ENCODE data around the gene KRT84. TPM values are rescaled to one million over a fixed set of nuclear protein-coding genes. Genes with fewer than 3 reads are reported as not detected.

The KRT84 gene
- total RNA-seq, 4 donors from 2014 or later: 0.49 to 2.1 (median 0.65) TPM; not detected in 1

DNA sequence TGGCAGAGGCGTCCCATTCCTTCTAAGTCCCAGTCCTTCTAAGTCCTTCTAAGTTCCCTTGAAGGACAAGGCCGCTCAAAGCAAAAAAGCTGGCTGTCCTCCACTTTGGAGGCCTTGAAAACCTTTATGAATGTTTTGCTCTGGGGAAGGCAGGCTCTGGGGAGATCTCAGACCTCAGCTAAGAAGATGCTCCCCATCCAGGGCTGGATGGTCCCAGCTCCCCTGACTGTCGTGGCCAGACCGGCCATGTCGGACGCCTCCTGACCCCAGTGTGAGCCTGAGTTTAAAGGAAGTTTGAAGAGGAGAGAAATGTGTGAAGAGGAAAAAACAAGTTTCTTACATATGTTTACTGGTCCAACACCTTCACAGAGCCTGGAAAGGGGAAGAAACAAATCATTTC lies 5.9 kb downstream of the KRT84 start:
- no peak for DNase-seq (ENCODE audit: low spot score in 2 of 2)
- Histone ChIP-seq H3K27ac (no peak overlapping the region), H3K36me3 (no peaks in the 10 kb centered on the region), H3K4me1 (no peaks in the 10 kb centered on the region), H3K4me3 (no peak overlapping the region), H3K27me3 (peaks cover 6% of the 10 kb centered on the region), H3K9me3 (no peaks in the 10 kb centered on the region)
- no peak for TF ChIP-seq POLR2AphosphoS5 (IDR thresholded peaks at IDR 0.05)
- TF ChIP-seq EP300 (IDR thresholded peaks at IDR 0.05): no peak
- WGBS: 92% methylated on average over 6 of the region's 6 CpGs

DNA sequence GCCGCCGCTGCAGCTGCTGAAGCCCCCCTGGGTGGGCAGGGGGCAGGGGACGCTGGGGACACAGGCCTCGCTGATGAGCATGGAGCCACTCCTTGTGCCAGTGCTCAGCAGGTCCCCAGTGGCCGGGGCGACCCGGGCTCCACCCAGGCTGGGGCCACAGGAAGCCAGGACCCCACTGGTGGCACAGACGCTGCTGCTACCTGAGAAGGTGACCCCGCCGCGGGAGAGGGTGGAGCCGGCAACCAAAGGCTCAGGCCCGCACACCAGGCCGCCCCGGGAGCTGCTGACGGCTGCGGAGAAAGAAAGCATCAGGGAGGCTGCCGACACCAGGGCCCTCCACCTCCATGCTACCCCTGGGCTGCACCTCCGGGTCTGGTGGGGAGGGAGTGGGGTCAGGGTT lies 7.4 kb downstream of the KRT84 start:
- H3K27ac ChIP-seq: no peak overlapping the region

DNA sequence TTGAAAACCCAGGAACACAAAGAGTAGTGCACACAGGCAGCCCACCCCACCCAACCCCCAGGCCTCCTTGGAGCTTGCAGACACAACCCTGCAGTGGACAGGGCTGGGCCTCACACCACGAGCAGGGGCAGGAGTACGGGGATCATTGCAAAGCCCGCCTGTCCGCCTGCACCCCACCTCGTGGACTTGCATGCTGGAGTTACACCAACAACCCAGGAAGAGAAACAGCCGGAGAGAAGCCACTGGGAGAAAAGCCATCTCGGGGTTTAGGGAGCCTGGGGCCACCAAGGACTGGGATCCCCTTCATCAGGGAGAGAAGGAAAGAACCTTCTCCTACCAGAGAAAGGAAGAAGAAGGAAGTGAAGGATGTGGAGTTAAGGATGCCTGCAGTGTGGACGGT lies 8.2 kb downstream of the KRT84 start:
- peaks cover 6% of the 10 kb centered on the region for H3K27me3 ChIP-seq
- H3K27ac ChIP-seq: no peak overlapping the region
- 88% methylated on average over 3 of the region's 8 CpGs for WGBS
- TF ChIP-seq, protein P1, sequence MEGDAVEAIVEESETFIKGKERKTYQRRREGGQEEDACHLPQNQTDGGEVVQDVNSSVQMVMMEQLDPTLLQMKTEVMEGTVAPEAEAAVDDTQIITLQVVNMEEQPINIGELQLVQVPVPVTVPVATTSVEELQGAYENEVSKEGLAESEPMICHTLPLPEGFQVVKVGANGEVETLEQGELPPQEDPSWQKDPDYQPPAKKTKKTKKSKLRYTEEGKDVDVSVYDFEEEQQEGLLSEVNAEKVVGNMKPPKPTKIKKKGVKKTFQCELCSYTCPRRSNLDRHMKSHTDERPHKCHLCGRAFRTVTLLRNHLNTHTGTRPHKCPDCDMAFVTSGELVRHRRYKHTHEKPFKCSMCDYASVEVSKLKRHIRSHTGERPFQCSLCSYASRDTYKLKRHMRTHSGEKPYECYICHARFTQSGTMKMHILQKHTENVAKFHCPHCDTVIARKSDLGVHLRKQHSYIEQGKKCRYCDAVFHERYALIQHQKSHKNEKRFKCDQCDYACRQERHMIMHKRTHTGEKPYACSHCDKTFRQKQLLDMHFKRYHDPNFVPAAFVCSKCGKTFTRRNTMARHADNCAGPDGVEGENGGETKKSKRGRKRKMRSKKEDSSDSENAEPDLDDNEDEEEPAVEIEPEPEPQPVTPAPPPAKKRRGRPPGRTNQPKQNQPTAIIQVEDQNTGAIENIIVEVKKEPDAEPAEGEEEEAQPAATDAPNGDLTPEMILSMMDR (IDR thresholded peaks at IDR 0.05): no peak
- TF ChIP-seq POLR2AphosphoS5 (IDR thresholded peaks at IDR 0.05) (no peak), EP300 (IDR thresholded peaks at IDR 0.05) (no peak), POLR2A (IDR thresholded peaks at IDR 0.05) (no peak)
- no peaks in the 10 kb centered on the region for H3K9me3 ChIP-seq
- DNase-seq (ENCODE audit: low spot score in 2 of 2): peak in 1 of 2 donors; percentile 52
- H3K36me3 ChIP-seq: no peaks in the 10 kb centered on the region
- no peak overlapping the region for H3K4me3 ChIP-seq
- peaks cover 2% of the 10 kb centered on the region for H3K4me1 ChIP-seq

More for the DNA sequence above, 7.4 kb downstream of the KRT84 start:
- no peaks in the 10 kb centered on the region for H3K4me1 ChIP-seq
- H3K27me3 ChIP-seq: peaks cover 6% of the 10 kb centered on the region
- WGBS: 81% methylated on average over 16 of the region's 19 CpGs
- no peaks in the 10 kb centered on the region for H3K36me3 ChIP-seq
- no peak overlapping the region for H3K4me3 ChIP-seq
- H3K9me3 ChIP-seq: no peaks in the 10 kb centered on the region
- TF ChIP-seq POLR2A (IDR thresholded peaks at IDR 0.05): no peak
- no peak for TF ChIP-seq POLR2AphosphoS5 (IDR thresholded peaks at IDR 0.05)
- TF ChIP-seq, protein P1 (IDR thresholded peaks at IDR 0.05): no peak
- no peak for TF ChIP-seq EP300 (IDR thresholded peaks at IDR 0.05)
- DNase-seq (ENCODE audit: low spot score in 2 of 2): peak in 1 of 2 donors; percentile 56

DNA sequence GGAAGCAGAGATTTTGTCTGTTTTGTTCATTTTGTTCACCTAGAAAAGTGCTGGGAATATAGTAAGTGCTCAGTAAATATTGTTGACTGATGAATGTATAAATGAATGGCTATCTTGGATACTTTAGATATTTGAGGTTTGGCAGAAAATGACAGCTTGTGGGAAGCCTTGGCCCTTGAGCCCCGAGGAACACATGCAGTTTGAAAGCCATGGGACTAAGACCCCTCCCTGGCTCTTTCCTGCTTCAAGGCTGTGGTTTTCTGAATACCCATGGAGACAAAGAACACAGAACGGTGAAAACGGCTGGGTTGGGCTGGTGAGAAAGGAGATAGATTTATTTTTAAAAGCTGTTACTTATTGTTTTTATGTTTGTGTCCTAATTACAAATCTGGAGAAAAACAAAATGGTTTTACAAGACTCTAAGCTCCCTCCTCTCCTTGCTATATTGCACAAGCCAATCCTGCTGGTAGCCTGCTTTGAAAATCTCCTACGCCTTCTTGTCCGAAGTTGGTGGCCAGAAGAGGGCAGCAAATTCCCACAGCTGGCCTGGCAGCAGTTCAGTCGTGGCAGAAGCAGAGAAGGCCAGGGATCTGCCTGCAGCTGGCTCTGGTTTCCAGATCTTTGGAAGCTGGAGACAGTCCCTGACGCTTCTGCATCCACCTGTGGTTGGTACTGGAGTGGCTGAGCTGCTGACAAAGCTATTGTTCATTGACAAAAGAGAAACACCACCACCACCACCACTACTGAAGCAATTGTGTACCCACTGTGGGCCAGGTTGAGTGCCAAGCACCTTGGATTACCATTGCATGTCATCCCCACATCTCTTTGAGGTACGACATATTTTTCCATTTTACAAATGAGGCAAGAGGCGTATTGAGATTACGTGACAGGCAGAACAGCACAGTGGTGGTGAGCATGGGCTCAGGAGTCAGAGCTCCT lies 13.0 kb downstream of the KRT84 start:
- Histone ChIP-seq H3K27ac (peak overlapping the region; percentile 63), H3K36me3 (no peaks in the 10 kb centered on the region), H3K4me1 (peaks cover 14% of the 10 kb centered on the region), H3K4me3 (no peak overlapping the region), H3K9me3 (no peaks in the 10 kb centered on the region), H3K27me3 (no peaks in the 10 kb centered on the region)
- WGBS: 37% methylated on average over 8 of the region's 10 CpGs
- peak in 2 of 3 donors; percentile 30 to 41 for TF ChIP-seq POLR2AphosphoS5 (IDR thresholded peaks at IDR 0.05)
- TF ChIP-seq, protein P1 (IDR thresholded peaks at IDR 0.05): peak; percentile 63 to 80
- no peak for TF ChIP-seq POLR2A (IDR thresholded peaks at IDR 0.05)
- DNase-seq (ENCODE audit: low spot score in 2 of 2): peak; percentile 90

DNA sequence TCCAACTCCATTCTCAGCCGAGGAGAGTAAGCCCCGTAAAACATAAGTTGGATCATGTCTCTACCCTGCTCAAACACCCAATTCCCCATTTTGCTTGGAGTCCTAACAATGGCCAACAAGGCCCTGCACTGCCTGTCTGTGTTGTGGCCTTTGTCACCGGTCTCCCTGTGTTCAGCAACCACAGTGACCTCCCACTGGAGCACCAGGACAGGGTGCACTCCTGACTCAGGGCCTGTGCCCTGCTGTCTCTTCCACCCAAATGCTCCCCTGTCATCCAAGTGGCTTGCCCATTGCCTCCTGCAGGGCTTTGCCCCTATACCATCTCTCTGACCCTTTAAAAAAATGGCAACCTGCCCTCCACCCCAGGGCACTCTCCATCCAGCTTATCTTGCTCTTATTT lies 13.7 kb downstream of the KRT84 start:
- Histone ChIP-seq H3K4me3 (no peak overlapping the region), H3K27me3 (no peaks in the 10 kb centered on the region), H3K27ac (peak overlapping the region; percentile 63), H3K4me1 (peaks cover 14% of the 10 kb centered on the region), H3K9me3 (no peaks in the 10 kb centered on the region), H3K36me3 (no peaks in the 10 kb centered on the region)
- WGBS: 73% methylated on average over 3 of the region's 3 CpGs
- no peak for TF ChIP-seq POLR2A (IDR thresholded peaks at IDR 0.05)
- TF ChIP-seq POLR2AphosphoS5 (IDR thresholded peaks at IDR 0.05): no peak
- TF ChIP-seq, protein P1 (IDR thresholded peaks at IDR 0.05): no peak
- TF ChIP-seq EP300 (IDR thresholded peaks at IDR 0.05): no peak
- peak in 1 of 2 donors; percentile 40 for DNase-seq (ENCODE audit: low spot score in 2 of 2)

Measured in suprapubic skin (tissue), 4 donors.